Mesothelial cell of epicardium (in vitro differentiated cells): ENCODE data around the gene NFE2L1. TPM values are rescaled to one million over a fixed set of nuclear protein-coding genes. Genes with fewer than 3 reads are reported as not detected.

ENCODE experiments used
- DNase-seq, 2 experiments: peaks; one replicate each; pipeline ENCODE4 v3.0.0; 2021; ENCODE audit warnings: low spot score in 2 of 2; ENCODE audit not compliant: unreplicated experiment in 2 of 2
- H3K27ac Mint-ChIP-seq: 2 replicates; pipeline ENCODE4 v1.8.0; 2021; ENCODE audit warnings: mixed read lengths
- H3K27me3 Mint-ChIP-seq: 2 replicates; pipeline ENCODE4 v1.8.0; 2021; ENCODE audit warnings: low read depth, mixed read lengths
- H3K36me3 Mint-ChIP-seq: 2 replicates; pipeline ENCODE4 v1.8.0; 2021; ENCODE audit warnings: mixed read lengths
- H3K4me1 Mint-ChIP-seq: 2 replicates; pipeline ENCODE4 v1.8.0; 2021; ENCODE audit warnings: mixed read lengths
- H3K4me3 Mint-ChIP-seq: 2 replicates; pipeline ENCODE4 v1.8.0; 2021; ENCODE audit warnings: mild to moderate bottlenecking, moderate library complexity, mixed read lengths
- H3K9me3 Mint-ChIP-seq: 2 replicates; pipeline ENCODE4 v1.8.0; 2021; ENCODE audit warnings: mixed read lengths
- CTCF ChIP-seq: fragments of 200-600 bp; sonication (generic); IDR thresholded peaks from one replicate; pipeline ENCODE4 v1.5.0; 2021; ENCODE audit warnings: antibody characterized with exemption; ENCODE audit not compliant: unreplicated experiment
- total RNA-seq: library from RNA; stranded (reverse); gene quantifications from 3 replicates; pipeline ENCODE4 v1.2.1, GENCODE V29; 2021

Gene NFE2L1
- total RNA-seq, 1 donor from 2014 or later: 134 TPM

DNA sequence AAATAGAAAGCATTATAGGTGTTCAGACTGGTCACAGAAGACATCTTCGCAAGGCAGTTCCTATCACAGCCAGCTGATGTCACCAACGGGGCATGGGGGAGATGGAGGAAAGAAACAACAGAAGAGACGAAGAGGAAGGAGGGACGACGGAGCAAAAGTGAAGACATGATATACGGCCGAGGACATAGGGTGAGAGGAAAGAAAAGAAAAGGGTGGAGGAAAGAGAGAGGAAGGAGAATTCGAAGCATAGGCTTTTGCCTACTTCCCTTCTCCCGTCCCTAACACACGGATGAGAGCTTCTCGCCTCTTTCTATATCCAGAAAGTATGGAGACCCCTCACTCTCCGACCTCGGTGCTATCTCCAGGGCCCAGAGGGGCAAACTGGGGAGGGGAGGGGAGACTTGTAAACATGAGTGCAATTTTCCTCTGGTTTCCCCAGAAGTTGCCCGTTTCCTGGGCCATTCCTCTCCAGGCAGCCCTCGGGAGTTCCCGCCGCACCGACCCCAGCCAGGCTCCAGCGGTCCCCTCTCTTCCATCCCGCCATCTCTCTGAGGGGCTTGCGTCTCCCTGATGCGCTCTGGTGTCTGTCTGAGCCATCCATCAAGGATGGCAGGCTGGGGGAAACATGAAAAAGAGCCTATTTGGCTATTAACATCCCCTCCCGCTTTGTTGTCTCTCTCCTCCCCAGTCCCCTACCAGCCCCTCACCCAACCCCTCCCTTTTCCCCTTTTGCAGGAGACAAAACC, 36.6 kb upstream of the NFE2L1 start:
- peak overlapping the region; percentile 62 for H3K4me3 Mint-ChIP-seq
- no peak for DNase-seq
- peaks cover 49% of the 10 kb centered on the region for H3K4me1 Mint-ChIP-seq
- peaks cover 19% of the 10 kb centered on the region for H3K27me3 Mint-ChIP-seq
- TF ChIP-seq CTCF: no peak
- peak overlapping the region; percentile 70 for H3K27ac Mint-ChIP-seq
- H3K36me3 Mint-ChIP-seq: no peaks in the 10 kb centered on the region
- no peaks in the 10 kb centered on the region for H3K9me3 Mint-ChIP-seq

DNA sequence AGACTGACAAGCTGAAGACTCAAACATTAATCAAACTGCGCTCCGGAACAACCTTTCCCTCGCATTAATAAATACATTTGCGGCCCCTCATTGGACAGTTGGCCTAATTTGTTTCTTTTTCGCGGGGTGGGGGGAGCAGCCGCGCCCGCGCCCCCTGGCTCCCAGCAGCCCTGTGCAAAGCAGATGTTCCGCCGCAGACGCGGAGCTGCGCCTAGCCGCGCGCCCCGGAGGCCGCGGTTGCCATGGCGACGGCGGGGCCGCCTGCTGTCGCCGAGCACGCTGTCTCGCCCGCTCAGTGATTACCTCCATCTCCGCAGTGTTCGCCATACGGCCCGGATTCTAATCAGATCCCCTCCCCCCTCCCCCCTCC, 36.0 kb upstream of the NFE2L1 start:
- DNase-seq: peak; percentile 50 to 75
- Mint-ChIP-seq H3K9me3 (no peaks in the 10 kb centered on the region), H3K36me3 (no peaks in the 10 kb centered on the region), H3K27me3 (peaks cover 19% of the 10 kb centered on the region), H3K4me1 (peaks cover 48% of the 10 kb centered on the region), H3K27ac (peak overlapping the region; percentile 70), H3K4me3 (peak overlapping the region; percentile 62)
- no peak for TF ChIP-seq CTCF

- DNase-seq: no peak
- H3K4me3 Mint-ChIP-seq: peak overlapping the region; percentile 62
- peaks cover 48% of the 10 kb centered on the region for H3K4me1 Mint-ChIP-seq
- H3K27me3 Mint-ChIP-seq: peaks cover 19% of the 10 kb centered on the region
- no peaks in the 10 kb centered on the region for H3K36me3 Mint-ChIP-seq
- H3K9me3 Mint-ChIP-seq: no peaks in the 10 kb centered on the region
- no peak overlapping the region for H3K27ac Mint-ChIP-seq
- no peak for TF ChIP-seq CTCF
Measured at GRCh38 chr17:48012654-48013053, 35.5 kb upstream of the NFE2L1 start.

GRCh38 chr17:48013876-48014594, 34.1 kb upstream of the NFE2L1 start:
- Mint-ChIP-seq H3K4me1 (peaks cover 48% of the 10 kb centered on the region), H3K27me3 (peaks cover 23% of the 10 kb centered on the region), H3K27ac (peak overlapping the region; percentile 34), H3K9me3 (no peaks in the 10 kb centered on the region), H3K4me3 (no peak overlapping the region), H3K36me3 (no peaks in the 10 kb centered on the region)
- DNase-seq: no peak
- no peak for TF ChIP-seq CTCF

GRCh38 chr17:48014595-48015111, 33.5 kb upstream of the NFE2L1 start:
- no peaks in the 10 kb centered on the region for H3K36me3 Mint-ChIP-seq
- no peak overlapping the region for H3K4me3 Mint-ChIP-seq
- TF ChIP-seq CTCF: no peak
- no peak for DNase-seq
- peaks cover 48% of the 10 kb centered on the region for H3K4me1 Mint-ChIP-seq
- H3K27ac Mint-ChIP-seq: peak overlapping the region; percentile 35
- no peaks in the 10 kb centered on the region for H3K9me3 Mint-ChIP-seq
- H3K27me3 Mint-ChIP-seq: peaks cover 27% of the 10 kb centered on the region
